ENCODE measurements around the gene SCNN1A. TPM values are rescaled to one million over a fixed set of nuclear protein-coding genes. Genes with fewer than 3 reads are reported as not detected.

The SCNN1A gene
- total RNA-seq, 1 experiment from 2014 or later: 549 TPM

DNA sequence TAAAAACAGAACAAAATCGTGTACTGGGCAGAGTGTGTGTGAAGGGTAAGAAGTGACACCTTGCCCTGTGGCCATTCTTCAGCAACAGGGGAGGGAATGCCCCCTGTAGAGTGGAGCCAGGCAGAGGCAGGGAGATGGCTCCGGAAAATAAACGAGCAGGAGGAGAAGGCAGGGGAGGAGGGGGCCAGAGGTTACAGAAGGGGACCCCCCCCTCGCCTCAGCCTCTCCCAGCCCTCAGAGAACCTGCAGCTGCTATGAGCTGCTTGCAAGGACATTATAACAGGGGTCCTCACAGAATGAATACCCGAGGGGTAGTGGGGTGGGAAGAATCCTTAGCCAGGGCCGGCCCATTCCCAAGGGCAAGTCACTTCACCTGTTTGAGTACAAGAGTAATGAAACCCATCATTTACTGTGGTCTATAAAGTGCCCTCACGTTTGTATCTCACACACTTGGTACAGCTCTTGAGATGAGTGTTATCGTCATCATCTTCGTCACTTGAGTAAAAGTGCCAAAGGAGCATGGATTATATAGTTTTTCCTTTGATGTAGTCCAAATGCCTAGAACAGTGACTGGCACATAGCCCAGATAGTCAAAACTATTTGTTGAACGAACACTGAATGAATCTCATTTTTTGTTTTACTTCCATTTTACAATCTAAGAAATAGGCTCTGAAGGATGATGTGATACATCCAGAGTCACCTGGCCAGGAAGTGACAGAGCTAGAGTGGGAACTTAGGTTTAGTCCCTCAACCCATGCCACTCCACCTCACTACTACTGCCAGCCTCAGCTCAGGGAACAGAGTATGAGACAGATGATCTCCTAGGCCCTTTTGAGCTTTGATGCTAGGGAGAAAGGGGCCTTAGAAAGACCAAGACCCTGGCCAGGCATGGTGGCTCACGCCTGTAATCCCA, 14.5 kb downstream of the SCNN1A start:
- Histone ChIP-seq H3K79me2 (ENCODE audit: low read depth) (peaks cover 46% of the 10 kb centered on the region), H2AFZ (no peak overlapping the region), H3K4me3 (no peak overlapping the region), H3K9me3 (ENCODE audit: insufficient read depth, low read depth) (no peaks in the 10 kb centered on the region), H3K4me2 (0 out of 2 replicates have a peak overlapping the region, but pooled peaks have one; percentile 1), H3K9me2 (ENCODE audit: insufficient read depth) (no peaks in the 10 kb centered on the region), H3K27me3 (ENCODE audit: insufficient read depth, low read depth) (no peaks in the 10 kb centered on the region), H3F3A (ENCODE audit: insufficient read depth, low read depth) (peaks cover 70% of the 10 kb centered on the region), H3K36me3 (ENCODE audit: low read depth) (peaks cover 16% of the 10 kb centered on the region), H4K20me1 (ENCODE audit: insufficient read depth) (no peaks in the 10 kb centered on the region; the same call in 1 of the 2 replicates), H3K4me1 (replicated peaks; ENCODE audit: insufficient read depth) (peaks cover 47% of the 10 kb centered on the region), H3K27ac (no peak overlapping the region)
- ChIA-PET POLR2A (ENCODE audit: unreplicated experiment) (no interaction called here), CTCF (interaction anchor here (0.5 kb wide), 1 partner anchor 51 kb away, joined by 6 read pairs; no protein-coding TSS in a partner anchor)
- TF ChIP-seq, protein P1, sequence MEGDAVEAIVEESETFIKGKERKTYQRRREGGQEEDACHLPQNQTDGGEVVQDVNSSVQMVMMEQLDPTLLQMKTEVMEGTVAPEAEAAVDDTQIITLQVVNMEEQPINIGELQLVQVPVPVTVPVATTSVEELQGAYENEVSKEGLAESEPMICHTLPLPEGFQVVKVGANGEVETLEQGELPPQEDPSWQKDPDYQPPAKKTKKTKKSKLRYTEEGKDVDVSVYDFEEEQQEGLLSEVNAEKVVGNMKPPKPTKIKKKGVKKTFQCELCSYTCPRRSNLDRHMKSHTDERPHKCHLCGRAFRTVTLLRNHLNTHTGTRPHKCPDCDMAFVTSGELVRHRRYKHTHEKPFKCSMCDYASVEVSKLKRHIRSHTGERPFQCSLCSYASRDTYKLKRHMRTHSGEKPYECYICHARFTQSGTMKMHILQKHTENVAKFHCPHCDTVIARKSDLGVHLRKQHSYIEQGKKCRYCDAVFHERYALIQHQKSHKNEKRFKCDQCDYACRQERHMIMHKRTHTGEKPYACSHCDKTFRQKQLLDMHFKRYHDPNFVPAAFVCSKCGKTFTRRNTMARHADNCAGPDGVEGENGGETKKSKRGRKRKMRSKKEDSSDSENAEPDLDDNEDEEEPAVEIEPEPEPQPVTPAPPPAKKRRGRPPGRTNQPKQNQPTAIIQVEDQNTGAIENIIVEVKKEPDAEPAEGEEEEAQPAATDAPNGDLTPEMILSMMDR (conservative IDR thresholded peaks at IDR 0.05): no peak
- no peak for TF ChIP-seq EZH2 (IDR thresholded peaks at IDR 0.05; ENCODE audit: low read depth)
- intact Hi-C loops (cut with micrococcal nuclease; ENCODE audit: unreplicated experiment): no loop called here
- no peak for DNase-seq
- BruUV-seq (replicated peaks): TSS peak; percentile 1

GRCh38 chr12:6360080-6360571, 15.2 kb downstream of the SCNN1A start:
- Histone ChIP-seq H3K4me2 (no peak overlapping the region), H3K4me3 (no peak overlapping the region), H3K27ac (no peak overlapping the region), H2AFZ (no peak overlapping the region), H3K36me3 (ENCODE audit: low read depth) (peaks cover 23% of the 10 kb centered on the region), H3K9me2 (ENCODE audit: insufficient read depth) (no peaks in the 10 kb centered on the region), H3K9me3 (ENCODE audit: insufficient read depth, low read depth) (no peaks in the 10 kb centered on the region), H4K20me1 (ENCODE audit: insufficient read depth) (no peaks in the 10 kb centered on the region; the same call in none of the 2 replicates), H3K4me1 (replicated peaks; ENCODE audit: insufficient read depth) (peaks cover 40% of the 10 kb centered on the region), H3K27me3 (ENCODE audit: insufficient read depth, low read depth) (no peaks in the 10 kb centered on the region), H3K79me2 (ENCODE audit: low read depth) (peaks cover 39% of the 10 kb centered on the region), H3F3A (ENCODE audit: insufficient read depth, low read depth) (peaks cover 66% of the 10 kb centered on the region)
- BruUV-seq (replicated peaks): no TSS peak
- ChIA-PET POLR2A (ENCODE audit: unreplicated experiment) (no interaction called here), CTCF (interaction anchor here (0.5 kb wide), 1 partner anchor 11 kb away, joined by 4 read pairs; no protein-coding TSS in a partner anchor)
- TF ChIP-seq EZH2 (IDR thresholded peaks at IDR 0.05; ENCODE audit: low read depth): no peak
- intact Hi-C loops (cut with micrococcal nuclease; ENCODE audit: unreplicated experiment): no loop called here
- DNase-seq: no peak

DNA sequence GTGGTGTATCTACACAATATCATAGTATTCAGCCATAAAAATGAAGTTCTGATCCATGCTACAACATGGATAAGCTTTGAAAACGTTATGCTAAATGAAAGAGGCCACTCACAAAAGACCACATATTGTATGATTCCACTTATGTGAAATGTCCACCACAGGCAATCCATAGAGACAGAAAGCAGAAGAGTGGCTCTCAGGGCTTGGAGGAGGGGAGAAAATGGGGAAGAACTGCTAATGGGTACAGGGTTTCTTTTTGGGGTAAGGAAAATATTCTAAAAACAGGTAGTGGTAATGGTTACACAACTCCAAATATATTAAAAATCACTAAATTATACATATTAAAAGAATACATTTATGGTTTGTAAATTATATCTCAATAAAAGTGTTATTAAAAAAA, 16.5 kb downstream of the SCNN1A start:
- BruUV-seq (replicated peaks): no TSS peak
- ChIA-PET CTCF (interaction anchor here (0.7 kb wide), 1 partner anchor 281 kb away, joined by 14 read pairs; no protein-coding TSS in a partner anchor), POLR2A (ENCODE audit: unreplicated experiment) (interaction anchor here (0.7 kb wide), 1 partner anchor 138 kb away, joined by 21 read pairs; no protein-coding TSS in a partner anchor)
- peaks cover 54% of the 10 kb centered on the region for H3F3A ChIP-seq (ENCODE audit: insufficient read depth, low read depth)
- peaks cover 27% of the 10 kb centered on the region for H3K4me1 ChIP-seq (replicated peaks; ENCODE audit: insufficient read depth)
- intact Hi-C loops (cut with micrococcal nuclease; ENCODE audit: unreplicated experiment): no loop called here
- H3K79me2 ChIP-seq (ENCODE audit: low read depth): peaks cover 26% of the 10 kb centered on the region
- H4K20me1 ChIP-seq (ENCODE audit: insufficient read depth): no peaks in the 10 kb centered on the region; the same call in none of the 2 replicates
- no peak overlapping the region for H2AFZ ChIP-seq
- DNase-seq: no peak
- no peak overlapping the region for H3K4me3 ChIP-seq
- H3K9me2 ChIP-seq (ENCODE audit: insufficient read depth): no peaks in the 10 kb centered on the region
- H3K27ac ChIP-seq: no peak overlapping the region
- no peak for TF ChIP-seq EZH2 (IDR thresholded peaks at IDR 0.05; ENCODE audit: low read depth)
- TF ChIP-seq, protein P1 (conservative IDR thresholded peaks at IDR 0.05): no peak
- no peaks in the 10 kb centered on the region for H3K27me3 ChIP-seq (ENCODE audit: insufficient read depth, low read depth)
- peaks cover 27% of the 10 kb centered on the region for H3K36me3 ChIP-seq (ENCODE audit: low read depth)
- no peaks in the 10 kb centered on the region for H3K9me3 ChIP-seq (ENCODE audit: insufficient read depth, low read depth)
- no peak overlapping the region for H3K4me2 ChIP-seq

Measured in PC-9 (cell line).